ENCODE data around the gene E2F2. TPM values are rescaled to one million over a fixed set of nuclear protein-coding genes. Genes with fewer than 3 reads are reported as not detected.

The E2F2 gene
- total RNA-seq, 1 experiment from 2014 or later, result 5.1 TPM

GRCh38 chr1:23576338-23577055 lies 45.5 kb upstream of the E2F2 start:
- Mint-ChIP-seq H3K27me3 (ENCODE audit: low read depth) (peaks cover 5% of the 10 kb centered on the region), H3K9me3 (peaks cover 3 to 6% of the 10 kb centered on the region in 2 experiments; a peak in 4 of 5 replicates), H3K27ac (no peak overlapping the region), H3K4me1 (peaks cover 28 to 33% of the 10 kb centered on the region in 2 experiments), H3K4me3 (no peak overlapping the region), H3K36me3 (ENCODE audit: insufficient read depth in 1 of 3, low read depth in 3 of 3) (peaks cover 0 to 7% (median 2%) of the 10 kb centered on the region in 3 experiments; a peak in 4 of 7 replicates)
- Histone ChIP-seq H3K27me3 (ENCODE audit: insufficient read depth, low read length) (no peaks in the 10 kb centered on the region), H2BK12ac (ENCODE audit: insufficient read length, low read depth, low read length) (no peak overlapping the region), H3T11ph (ENCODE audit: low read length) (no peak overlapping the region), H4K8ac (replicated peaks; ENCODE audit: insufficient read length, low read depth, low read length) (no peak overlapping the region), H2BK20ac (ENCODE audit: low read depth, low read length, poor library complexity, severe bottlenecking) (no peak overlapping the region), H4K91ac (ENCODE audit: insufficient read length, low read depth, low read length) (no peak overlapping the region), H4K20me1 (ENCODE audit: control insufficient read depth, insufficient read depth, insufficient read length) (no peaks in the 10 kb centered on the region), H3K79me1 (ENCODE audit: insufficient read depth, low read depth, low read length, poor library complexity, severe bottlenecking) (no peaks in the 10 kb centered on the region), H2BK120ac (ENCODE audit: low read depth, low read length, poor library complexity, severe bottlenecking) (no peak overlapping the region), H3K9me3 (ENCODE audit: control insufficient read depth, low read depth, low read length) (no peaks in the 10 kb centered on the region), H3K79me2 (ENCODE audit: insufficient read depth, low read length) (no peaks in the 10 kb centered on the region), H3K4me1 (ENCODE audit: insufficient read depth, low read length) (peaks cover 5% of the 10 kb centered on the region; the same call in 1 of the 2 replicates), H2AK5ac (ENCODE audit: insufficient read length, low read length) (no peak overlapping the region), H3K56ac (ENCODE audit: insufficient read length, low read depth, low read length) (no peak overlapping the region), H3K4me2 (ENCODE audit: insufficient read depth, insufficient read length, low read length) (no peak overlapping the region), H2AFZ (ENCODE audit: low read length) (no peak overlapping the region), H3K4ac (ENCODE audit: low read depth, low read length) (no peak overlapping the region), H3K9ac (ENCODE audit: extremely low read depth, insufficient read length, low read length) (no peak overlapping the region), H3K14ac (ENCODE audit: insufficient read depth, low read length) (no peak overlapping the region), H2BK5ac (ENCODE audit: insufficient read length, low read length) (no peak overlapping the region), H2BK15ac (ENCODE audit: low read depth, low read length) (no peak overlapping the region), H3K18ac (ENCODE audit: insufficient read length, low read depth, low read length) (no peak overlapping the region), H3K23ac (ENCODE audit: insufficient read length, low read depth, low read length) (no peak overlapping the region), H3K27ac (ENCODE audit: insufficient read length, low read depth, low read length) (no peak overlapping the region), H3K23me2 (ENCODE audit: insufficient read length, low read depth, low read length, poor library complexity, severe bottlenecking) (no peaks in the 10 kb centered on the region), H4K5ac (ENCODE audit: insufficient read length, low read depth, low read length) (no peak overlapping the region)
- no peak for DNase-seq
- no CpG with 5 or more reads among the region's 7 CpGs for WGBS (ENCODE audit: extremely low coverage, insufficient read length, low lambda C conversion rate)
- TF ChIP-seq CTCF (conservative IDR thresholded peaks at IDR 0.05), result no peak
